Stimulated activated CD4-positive, alpha-beta T cell treated with anti-CD3 and anti-CD28 coated beads, Interleukin-15, amount 100 ng/mL, for 1 hour (primary cell): Measurements from ENCODE around the gene H1-8.
"Not testable (repeated sequence)": the region's sequence is repeated elsewhere in the genome, so short reads cannot be mapped to it uniquely, and the experiment has no call there.

ENCODE experiments used
- DNase-seq, 2 donors: peaks; one replicate each; pipeline ENCODE4 v3.0.0-alpha.2; 2020; ENCODE audit warnings: low read depth in 1 of 2, low spot score in 1 of 2

The H1-8 gene

GRCh38 chr3:129543156-129543790 is at the start of gene H1-8:
Gene H1-8, plus strand, starts transcription at chr3:129543175. Its CDS starts 44 bp downstream, at chr3:129543219.
- no peak for DNase-seq

DNA sequence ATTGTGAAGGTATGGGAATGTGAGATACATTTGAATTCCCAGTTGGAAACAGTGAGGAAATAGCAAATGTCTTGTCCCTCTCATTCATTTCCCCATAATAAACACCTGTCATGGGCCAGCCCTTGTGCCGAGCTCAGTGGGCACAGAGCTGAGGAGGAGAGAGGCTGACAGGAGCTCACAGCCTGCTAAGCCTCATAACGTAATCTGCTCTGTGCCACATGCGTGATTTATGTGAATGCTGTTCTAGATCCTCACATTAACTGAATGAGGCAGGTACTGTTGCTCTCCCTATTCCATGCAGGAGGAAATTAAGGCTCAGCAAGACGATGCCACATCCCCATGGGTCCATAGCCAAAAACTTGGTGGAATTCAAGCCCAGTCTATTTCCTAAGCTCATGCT is 49.8 kb upstream of the H1-8 start:
- DNase-seq = no peak

- not testable (repeated sequence) for DNase-seq
Measured at GRCh38 chr3:129494499-129494898, 48.5 kb upstream of the H1-8 start.

- not testable (repeated sequence) for DNase-seq
Measured at GRCh38 chr3:129495006-129495639, 47.9 kb upstream of the H1-8 start.

GRCh38 chr3:129497876-129498275 is 45.1 kb upstream of the H1-8 start:
- DNase-seq = not testable (repeated sequence)

DNA sequence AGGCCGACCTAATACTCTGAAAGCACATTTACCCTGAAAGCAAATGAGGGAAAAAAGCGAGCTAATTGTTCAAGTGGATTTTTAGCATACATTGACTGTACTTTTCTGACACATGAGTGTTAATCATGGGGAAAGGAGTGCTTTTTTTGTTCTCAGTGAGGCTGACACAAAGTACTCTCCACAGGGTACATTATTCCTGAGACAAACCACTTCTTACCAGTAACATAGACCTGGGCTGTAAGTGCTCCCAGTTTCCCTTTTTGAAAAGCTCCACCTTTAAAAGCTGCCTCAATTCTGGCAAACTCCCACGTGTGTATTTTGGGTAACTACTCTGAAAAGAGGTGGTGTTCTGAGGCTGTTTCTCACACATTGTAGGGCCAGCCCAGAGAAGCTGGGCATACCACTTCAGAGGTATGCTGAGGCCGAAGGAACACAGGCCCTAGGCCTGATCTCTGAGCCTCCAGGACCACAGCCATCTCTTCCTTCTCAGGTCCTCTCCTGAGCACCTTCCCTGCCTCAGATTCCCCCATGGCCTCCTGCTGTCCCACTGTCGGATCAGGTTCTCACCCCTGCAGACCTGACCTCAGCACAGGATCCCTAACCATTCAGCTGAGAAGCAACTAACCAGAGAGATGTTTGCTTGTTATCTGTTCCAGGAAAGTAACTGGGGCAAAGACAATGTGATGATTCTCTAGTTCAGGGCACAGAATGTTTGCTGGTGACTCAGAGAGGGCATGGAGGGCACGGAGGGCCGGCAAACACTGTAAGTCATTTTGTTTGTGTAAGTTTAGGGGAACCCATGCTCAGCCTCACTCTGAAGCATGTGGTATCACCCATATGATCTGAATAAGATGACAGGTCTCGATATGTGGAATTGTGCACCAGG is 44.1 kb upstream of the H1-8 start:
- not testable (repeated sequence) for DNase-seq

DNA sequence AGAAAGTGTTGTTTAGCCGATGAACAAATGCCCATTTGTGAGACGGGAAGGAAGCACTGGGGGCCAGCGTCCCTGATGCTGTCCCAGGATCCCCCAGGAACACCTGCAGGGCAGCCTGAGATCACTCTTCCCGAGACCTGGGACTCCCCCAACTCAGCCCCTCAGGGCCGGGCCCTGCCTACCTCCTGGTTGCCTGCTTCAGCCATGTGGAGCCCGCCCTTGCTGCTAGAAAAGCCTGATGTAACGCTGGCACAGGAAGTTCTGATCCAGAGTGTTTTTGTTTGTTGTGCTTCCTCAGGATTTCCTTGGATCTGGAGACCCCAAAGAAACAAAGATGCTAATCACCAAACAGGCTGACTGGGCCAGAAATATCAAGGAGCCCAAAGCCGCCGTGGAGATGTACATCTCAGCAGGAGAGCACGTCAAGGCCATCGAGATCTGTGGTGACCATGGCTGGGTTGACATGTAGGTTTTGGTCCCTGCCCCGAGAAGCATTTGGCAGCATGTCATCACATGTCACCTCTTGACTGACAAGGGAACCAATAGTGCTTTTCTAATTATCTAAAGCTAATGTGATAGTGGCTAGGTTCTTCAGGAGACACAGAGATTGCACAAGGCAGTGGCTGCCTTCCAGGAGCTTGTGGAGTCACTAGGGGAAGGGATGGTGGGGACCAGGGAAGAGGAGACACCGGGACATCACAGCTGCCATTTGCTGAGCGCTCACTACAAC is 43.2 kb upstream of the H1-8 start:
- not testable (repeated sequence) for DNase-seq

DNA sequence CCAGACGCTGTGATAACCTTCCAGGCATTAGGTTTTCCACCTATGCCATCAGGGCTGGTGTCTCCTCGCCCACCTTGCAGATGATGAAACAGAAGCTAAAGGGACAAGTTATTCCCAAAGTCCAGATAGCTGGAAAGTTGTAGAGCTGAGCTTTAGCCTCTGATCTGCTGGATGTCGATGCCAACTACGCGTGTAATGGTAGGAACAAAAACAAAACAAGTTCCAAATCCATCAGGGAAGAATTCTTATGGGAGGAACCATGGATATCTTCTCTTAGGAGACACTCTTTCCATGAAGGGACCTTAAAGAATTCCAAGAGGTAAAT is 42.7 kb upstream of the H1-8 start:
- DNase-seq = no peak

DNA sequence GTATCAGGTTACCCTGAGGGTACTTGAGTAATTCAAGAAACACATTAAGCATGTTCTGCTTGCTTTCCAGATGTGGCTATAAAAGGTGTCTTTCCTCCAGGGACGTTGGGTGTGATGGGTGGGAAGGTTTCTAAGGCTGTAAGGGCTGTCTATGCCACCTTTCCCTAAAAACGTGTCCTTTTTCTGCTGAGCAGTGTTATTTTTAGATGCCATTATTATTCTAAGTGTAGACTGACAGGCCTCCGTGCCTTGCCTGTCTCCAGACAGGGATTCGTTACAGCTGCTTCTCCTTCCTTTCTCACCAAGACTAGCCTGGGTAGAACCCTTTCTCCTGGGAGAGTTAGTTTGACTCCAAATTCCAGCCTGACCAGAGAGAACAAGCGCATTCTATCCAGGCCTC is 41.3 kb upstream of the H1-8 start:
- DNase-seq = no peak

DNA sequence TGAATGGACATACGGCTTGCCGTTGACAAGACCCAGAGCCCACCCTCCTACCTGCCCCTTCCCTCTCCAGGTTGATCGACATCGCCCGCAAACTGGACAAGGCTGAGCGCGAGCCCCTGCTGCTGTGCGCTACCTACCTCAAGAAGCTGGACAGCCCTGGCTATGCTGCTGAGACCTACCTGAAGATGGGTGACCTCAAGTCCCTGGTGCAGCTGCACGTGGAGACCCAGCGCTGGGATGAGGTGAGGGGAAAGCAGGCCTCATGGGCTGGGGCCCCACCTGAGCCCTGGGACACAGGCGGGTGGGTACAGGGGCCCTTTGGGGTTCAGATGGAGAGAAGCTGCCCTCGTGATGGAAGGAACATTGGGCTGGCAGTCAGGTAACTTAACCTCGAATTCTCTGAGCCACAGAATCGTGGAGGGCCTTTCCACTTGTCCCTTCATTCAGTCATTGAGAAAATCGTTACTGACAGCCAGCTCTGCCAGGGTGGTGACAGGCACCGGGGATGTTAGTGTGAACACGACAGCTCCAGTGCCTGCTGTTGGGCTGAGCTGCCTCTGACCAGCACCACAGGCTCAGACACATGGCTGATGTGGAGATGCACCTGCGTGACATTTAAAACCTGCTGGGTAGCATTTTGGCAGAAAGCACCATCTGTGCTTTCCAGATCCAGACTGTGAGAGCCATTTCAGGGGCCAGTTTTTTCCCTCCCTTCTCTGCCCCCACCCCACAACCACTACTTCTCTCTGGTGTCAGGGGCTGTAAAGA is 40.1 kb upstream of the H1-8 start:
- DNase-seq = no peak

- no peak for DNase-seq
Measured at GRCh38 chr3:129503471-129504291, 39.3 kb upstream of the H1-8 start.

- DNase-seq = no peak
Measured at GRCh38 chr3:129504471-129505100, 38.4 kb upstream of the H1-8 start.

GRCh38 chr3:129505341-129505740 is 37.6 kb upstream of the H1-8 start:
- DNase-seq = no peak

GRCh38 chr3:129506231-129506742 is 36.7 kb upstream of the H1-8 start:
- no peak for DNase-seq

DNA sequence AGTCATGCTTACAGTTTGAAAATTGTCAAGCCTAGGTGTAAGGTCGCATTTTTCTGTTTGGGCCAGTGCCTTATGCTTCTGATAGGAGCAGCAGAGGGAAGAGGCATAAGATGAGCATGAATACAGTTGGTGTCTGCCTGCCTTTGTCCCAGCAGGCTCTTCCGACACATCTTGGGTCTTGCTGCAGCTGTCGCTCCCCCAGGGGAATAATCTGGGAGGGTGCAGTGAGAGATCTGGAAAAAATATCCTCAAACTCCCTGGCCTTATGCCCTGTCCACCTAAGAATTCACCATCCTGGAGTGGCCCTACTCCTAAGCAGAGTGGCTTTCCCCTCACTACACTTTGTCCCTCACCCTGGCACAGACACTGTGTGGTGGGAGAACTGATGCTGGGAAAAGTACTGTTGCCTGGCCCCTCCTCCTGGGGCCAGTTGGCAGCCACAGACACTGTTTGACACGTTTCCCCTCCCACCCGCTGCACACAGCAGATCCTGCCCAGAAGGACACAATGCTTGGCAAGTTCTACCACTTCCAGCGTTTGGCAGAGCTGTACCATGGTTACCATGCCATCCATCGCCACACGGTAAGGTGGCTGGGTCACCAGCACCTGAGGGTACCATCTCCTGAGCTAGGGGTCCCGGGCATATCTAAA is 35.7 kb upstream of the H1-8 start:
- no peak for DNase-seq

DNA sequence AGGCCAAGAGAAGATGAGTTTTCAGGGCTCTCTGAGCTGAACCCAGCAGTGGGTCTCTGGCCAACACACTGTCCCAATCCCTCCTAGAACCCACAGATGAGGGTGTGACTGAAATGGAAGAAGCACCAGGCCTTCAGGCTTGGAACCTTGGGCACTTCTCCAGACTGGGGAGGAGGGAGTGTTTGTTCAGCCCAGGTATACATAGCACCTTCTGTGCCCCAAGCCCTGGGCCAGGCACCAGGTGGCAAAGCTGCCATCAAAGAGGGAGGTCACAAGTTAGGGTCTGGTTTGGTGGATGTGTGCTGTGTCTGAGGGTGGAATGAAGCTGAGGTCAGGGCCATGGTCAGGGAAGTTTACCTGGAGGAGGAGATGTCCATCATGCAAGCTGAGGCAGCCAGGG is 30.4 kb upstream of the H1-8 start:
- DNase-seq = no peak

DNA sequence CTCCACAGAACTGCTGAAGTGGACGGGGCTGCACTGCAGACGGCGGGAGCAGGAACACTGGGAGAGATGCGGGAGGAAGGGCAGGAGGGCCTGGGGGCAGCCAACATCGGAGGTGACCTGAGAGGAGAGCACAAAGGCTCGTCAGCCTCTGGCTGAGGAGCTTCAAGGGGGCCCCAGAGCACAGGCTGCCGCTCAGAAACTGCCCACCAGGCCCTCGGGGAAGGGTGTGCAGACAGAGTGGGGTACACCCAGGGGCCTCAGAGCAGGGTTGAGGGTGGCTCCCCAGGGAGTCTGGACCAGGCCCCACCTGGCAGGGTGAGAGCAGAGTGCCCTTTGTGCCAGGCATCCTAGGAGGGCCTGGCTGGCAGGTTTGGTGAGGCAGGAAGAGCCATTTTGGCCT is 29.3 kb upstream of the H1-8 start:
- DNase-seq = no peak

DNA sequence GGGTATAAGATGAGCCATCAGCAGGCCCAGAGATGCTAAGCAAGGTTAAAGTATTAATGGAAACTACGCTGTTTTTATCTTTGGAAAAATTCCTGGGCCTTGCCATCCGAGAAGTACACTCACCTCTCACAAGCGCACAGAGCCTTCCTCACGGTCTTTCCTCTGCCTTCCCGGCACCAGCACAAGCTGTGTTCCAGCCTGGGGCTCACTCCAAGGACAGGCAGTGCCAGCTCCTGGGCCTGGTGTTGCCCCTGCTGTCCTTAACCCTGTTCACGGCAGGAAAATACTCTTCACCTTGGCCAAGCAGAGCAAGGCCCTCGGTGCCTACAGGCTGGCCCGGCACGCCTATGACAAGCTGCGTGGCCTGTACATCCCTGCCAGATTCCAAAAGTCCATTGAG is 28.9 kb upstream of the H1-8 start:
- DNase-seq = no peak

DNA sequence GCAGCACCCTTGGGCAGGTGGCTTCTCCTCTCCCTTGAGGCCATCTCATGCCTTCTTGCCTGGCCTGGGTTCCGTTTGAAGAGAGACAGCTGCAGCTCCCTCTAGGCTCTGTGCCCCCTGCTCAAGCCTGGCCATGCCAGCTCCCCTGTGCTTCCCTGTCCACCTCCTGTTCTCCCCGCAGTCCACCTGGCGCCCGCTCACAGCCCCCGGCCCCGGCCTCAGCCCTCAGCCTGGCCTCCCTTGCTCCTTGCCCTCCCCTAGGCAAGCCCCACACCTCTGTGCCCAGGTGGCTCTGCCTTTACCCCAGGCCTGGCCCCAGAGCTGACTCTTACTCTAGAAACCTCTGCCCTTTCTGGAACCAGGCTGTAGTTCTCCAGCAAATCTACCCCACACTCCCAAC is 28.4 kb upstream of the H1-8 start:
- no peak for DNase-seq
